ENCODE measurements around the gene TRAK2.
A peak's percentile ranks its signal among the peaks of the same experiment; 100 is the strongest.

Gene TRAK2

DNA sequence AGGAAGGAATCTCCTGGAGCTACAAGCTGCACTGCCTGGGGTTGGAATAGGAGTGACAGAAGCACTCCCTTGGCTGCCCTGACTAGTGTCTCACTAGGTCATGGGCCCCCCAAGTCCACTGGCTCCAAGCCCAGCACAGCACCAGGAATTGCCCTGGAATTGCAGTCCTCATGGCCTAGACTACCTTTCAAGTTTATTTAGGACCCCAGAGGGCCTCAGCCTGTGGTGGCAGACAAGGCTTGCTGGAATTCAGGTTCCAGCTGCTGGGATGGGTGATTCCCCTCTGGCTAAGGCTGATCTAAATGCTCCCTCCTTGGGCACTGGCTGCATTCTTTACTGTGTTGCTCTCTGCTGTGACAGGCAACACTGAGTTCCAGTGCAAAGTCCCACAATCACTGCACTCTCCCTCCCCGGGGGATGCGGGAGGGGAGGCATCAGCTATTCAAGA lies 14.3 kb upstream of the TRAK2 start:
- TF ChIP-seq, protein P1, sequence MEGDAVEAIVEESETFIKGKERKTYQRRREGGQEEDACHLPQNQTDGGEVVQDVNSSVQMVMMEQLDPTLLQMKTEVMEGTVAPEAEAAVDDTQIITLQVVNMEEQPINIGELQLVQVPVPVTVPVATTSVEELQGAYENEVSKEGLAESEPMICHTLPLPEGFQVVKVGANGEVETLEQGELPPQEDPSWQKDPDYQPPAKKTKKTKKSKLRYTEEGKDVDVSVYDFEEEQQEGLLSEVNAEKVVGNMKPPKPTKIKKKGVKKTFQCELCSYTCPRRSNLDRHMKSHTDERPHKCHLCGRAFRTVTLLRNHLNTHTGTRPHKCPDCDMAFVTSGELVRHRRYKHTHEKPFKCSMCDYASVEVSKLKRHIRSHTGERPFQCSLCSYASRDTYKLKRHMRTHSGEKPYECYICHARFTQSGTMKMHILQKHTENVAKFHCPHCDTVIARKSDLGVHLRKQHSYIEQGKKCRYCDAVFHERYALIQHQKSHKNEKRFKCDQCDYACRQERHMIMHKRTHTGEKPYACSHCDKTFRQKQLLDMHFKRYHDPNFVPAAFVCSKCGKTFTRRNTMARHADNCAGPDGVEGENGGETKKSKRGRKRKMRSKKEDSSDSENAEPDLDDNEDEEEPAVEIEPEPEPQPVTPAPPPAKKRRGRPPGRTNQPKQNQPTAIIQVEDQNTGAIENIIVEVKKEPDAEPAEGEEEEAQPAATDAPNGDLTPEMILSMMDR (IDR thresholded peaks at IDR 0.05; ENCODE audit: low read depth, low read length): no peak
- peak in 1 of 2 donors; percentile 22 for DNase-seq (ENCODE audit: low read depth in 2 of 2)
- H3K4me3 ChIP-seq (replicated peaks in 1 of 2; ENCODE audit: low read depth in 2 of 2, low read length in 2 of 2): no peak overlapping the region

DNA sequence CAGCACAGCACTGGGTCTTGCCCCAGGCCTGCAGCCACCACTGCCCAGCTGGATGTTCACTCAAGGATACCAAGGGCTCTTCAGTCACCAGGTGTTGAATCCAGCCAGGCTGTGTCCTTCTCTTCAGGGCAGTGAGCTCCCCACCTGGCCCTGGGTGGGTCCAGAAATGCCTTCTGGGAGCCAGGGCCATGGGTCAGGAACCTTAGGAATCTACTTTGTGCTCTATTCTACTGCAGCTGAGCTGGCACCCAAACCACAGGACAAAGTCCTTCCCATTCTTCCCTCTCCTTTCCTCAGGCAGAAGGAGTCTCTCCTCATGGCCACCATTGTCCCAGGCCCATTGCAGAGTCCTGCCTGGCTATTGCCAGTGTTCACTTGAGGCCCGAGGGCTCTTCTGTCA lies 13.3 kb upstream of the TRAK2 start:
- no peak for DNase-seq (ENCODE audit: low read depth in 2 of 2)
- TF ChIP-seq, protein P1 (IDR thresholded peaks at IDR 0.05; ENCODE audit: low read depth, low read length): no peak
- no peak overlapping the region for H3K4me3 ChIP-seq (replicated peaks in 1 of 2; ENCODE audit: low read depth in 2 of 2, low read length in 2 of 2)

DNA sequence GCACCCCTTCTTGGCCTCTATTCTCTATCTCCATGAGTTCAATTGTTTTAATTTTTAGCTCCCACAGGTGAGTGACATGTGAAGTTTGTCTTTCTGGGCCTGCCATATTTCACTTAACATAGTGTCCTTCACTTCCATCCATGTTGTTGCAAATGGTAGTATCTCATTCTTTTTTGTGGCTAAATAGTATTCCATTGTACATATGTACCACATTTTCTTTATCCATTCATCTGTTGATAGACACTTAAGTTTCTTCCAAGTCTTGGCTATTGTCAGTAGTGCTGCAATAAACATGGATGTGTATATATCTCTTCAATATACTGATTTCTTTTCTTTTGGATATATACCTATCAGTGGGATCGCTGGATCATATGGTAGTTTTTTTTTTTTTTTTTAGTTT lies 9.3 kb upstream of the TRAK2 start:
- no peak for DNase-seq (ENCODE audit: low read depth in 2 of 2)
- no peak overlapping the region for H3K4me3 ChIP-seq (replicated peaks in 1 of 2; ENCODE audit: low read depth in 2 of 2, low read length in 2 of 2)
- TF ChIP-seq, protein P1 (IDR thresholded peaks at IDR 0.05; ENCODE audit: low read depth, low read length): no peak

DNA sequence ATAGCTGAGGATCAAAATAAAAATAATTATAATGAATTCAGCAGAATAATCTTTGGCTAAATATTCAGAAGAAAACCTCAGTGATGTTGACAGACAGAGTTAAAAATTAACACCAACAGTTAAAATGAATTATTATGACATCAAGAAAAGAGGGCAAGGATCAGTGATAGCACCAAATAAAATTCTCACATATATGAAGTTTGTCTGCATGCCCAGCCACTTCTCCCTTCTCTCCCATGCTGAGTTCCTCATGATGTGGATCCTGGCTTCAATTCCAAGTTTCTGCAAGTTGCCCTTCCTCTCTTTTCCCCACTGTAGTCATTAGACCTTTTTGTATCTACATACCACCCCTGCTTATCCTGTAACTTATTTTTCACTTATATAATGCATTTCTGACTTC lies 7.1 kb upstream of the TRAK2 start:
- no peak for DNase-seq (ENCODE audit: low read depth in 2 of 2)
- TF ChIP-seq, protein P1 (IDR thresholded peaks at IDR 0.05; ENCODE audit: low read depth, low read length): no peak

DNA sequence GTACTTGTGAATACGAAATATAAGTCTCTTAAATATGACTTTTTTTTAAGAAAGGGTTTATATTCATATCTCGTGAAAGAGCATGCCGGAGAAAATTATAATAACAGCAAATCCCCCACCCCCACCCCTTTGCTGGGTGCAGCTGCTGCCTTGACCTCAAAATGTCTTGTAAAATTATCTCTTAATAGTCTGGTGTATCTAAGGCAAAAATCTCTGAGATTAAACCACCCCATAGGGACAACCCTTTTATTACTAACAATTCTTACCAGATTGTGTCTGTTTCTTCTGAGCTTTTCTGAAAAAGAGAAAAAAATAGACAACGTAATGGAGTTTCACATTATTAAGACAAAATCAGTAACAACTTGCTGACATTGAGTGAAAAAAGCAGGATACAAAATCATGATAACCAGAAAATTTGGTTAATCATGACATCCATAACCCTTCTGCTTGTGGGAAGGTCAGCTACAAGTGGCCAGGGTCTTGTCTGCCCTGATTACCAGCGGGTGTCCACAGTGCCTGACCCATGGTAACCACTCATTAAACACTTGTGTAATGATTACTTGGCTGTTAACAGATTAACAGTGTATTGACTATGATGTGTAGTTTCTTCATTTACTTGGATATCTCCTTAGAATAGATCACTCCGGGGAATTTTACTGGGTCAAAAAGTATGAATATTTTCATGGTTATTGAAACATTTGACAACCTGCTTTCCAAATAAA lies 1.8 kb upstream of the TRAK2 start:
- H3K4me3 ChIP-seq (replicated peaks in 1 of 2; ENCODE audit: low read depth in 2 of 2, low read length in 2 of 2): no peak overlapping the region

More for the DNA sequence above, 7.1 kb upstream of the TRAK2 start:
- no peak overlapping the region for H3K4me3 ChIP-seq (replicated peaks in 1 of 2; ENCODE audit: low read depth in 2 of 2, low read length in 2 of 2)

DNA sequence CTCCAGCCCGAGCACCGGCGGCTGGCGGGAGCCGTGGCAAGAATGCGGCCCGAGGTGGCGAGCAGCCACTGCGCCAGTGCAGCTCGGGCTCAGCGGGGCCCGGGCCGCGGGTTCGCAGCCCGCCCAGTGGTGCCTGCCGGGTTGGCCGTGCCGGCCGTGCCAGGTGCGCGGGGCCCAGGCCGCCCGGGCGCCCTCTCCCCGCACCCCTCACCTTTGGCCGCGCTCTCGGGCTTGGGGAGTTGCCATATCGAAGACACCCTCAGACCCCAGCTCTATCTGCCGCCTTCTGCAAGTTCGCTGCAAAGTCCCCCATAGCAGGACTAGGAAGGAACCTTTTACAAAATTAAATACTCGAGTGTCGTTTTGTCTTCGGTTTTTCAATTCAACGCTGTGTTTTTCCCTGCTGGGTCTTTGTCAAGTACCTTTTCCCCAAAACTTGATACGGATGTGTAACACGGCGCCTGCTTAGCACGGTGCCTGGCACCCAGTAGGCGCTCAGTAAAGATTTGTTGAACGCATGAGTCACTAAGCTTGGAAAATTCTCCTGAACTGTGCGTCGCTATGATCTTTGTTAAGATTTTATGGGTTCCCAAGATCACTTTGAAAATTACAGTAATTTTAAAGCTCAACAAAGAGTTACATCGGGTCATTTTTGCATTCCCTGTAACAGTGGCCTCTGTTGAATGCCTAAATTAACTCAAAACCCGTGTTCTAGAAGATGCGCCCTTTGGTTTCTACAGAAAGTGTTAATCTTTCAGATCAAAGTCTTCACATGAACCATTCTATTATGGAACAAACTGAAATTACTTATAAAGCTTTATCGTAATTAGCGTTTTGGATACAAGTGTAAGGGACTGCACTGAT lies 1.0 kb upstream of the TRAK2 start:
- DNase-seq (ENCODE audit: low read depth in 2 of 2): peak in 1 of 2 donors; percentile 42
- TF ChIP-seq, protein P1 (IDR thresholded peaks at IDR 0.05; ENCODE audit: low read depth, low read length): no peak
- peak overlapping the region; percentile 93 to 94 for H3K4me3 ChIP-seq (replicated peaks in 1 of 2; ENCODE audit: low read depth in 2 of 2, low read length in 2 of 2)

More for the DNA sequence above, 1.8 kb upstream of the TRAK2 start:
- no peak for DNase-seq (ENCODE audit: low read depth in 2 of 2)
- TF ChIP-seq, protein P1 (IDR thresholded peaks at IDR 0.05; ENCODE audit: low read depth, low read length): no peak
